Measurements from ENCODE around the gene FADS2.
"Not testable (repeated sequence)": the region's sequence is repeated elsewhere in the genome, so short reads cannot be mapped to it uniquely, and the experiment has no call there.

The FADS2 gene

GRCh38 chr11:61869708-61870451 is 41.8 kb downstream of the FADS2 start:
- no peak for DNase-seq

DNA sequence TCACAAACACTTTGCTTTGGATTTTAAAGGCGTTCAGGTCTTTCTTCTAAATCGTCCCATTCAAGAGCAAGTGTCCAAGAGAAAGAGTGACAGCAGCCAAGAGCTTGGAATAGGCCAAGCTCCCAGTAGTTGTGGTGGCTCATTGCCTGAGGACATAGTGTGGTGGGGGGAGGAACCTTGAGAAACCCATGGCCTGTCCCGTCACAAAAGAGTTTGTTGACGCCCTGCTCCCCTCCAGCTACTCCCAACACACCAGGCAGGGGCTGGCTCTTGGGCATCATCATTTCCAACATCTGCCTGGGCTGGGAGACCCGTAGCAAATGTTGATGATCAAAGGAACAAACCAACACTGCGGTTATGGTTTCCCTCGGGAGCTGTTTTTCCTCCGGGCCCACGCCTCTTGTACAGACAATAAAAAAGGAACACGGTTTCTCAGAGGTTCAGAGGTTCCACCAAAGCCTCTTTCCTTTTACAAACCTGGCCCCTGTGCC is 42.5 kb downstream of the FADS2 start:
- no peak for DNase-seq

GRCh38 chr11:61871158-61871597 is 43.1 kb downstream of the FADS2 start:
- DNase-seq: peak; percentile 37 to 68

DNA sequence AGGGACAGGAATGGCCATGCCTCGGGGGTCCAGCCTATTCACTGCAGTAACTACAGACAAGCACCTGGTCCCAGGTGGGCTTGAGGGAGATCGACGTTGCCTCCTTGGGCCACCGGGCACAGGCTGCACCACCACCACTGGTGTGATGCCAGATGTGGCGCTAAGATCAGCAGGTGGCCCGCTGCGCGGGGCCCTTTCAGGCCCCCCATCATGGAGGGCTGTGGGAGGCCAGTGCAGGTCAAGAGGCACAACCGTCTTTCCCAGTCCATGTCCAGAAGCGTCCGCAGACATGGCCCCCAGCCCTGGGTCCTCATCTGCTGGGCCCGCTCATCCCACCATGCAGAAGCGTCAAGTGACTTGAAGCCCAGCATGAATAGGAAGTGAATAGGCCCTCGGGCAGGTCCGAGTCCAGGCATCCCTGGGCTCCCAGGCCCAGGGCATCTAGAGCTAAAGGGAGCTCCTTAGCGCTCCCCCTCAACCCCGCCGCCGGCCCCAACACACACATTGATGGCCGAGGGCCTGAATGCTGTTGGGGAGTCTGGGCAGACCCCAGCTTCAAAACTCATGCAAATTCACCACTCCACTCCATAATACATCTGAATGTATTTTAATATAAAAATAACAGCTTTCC is 45.0 kb downstream of the FADS2 start:
- no peak for DNase-seq

DNA sequence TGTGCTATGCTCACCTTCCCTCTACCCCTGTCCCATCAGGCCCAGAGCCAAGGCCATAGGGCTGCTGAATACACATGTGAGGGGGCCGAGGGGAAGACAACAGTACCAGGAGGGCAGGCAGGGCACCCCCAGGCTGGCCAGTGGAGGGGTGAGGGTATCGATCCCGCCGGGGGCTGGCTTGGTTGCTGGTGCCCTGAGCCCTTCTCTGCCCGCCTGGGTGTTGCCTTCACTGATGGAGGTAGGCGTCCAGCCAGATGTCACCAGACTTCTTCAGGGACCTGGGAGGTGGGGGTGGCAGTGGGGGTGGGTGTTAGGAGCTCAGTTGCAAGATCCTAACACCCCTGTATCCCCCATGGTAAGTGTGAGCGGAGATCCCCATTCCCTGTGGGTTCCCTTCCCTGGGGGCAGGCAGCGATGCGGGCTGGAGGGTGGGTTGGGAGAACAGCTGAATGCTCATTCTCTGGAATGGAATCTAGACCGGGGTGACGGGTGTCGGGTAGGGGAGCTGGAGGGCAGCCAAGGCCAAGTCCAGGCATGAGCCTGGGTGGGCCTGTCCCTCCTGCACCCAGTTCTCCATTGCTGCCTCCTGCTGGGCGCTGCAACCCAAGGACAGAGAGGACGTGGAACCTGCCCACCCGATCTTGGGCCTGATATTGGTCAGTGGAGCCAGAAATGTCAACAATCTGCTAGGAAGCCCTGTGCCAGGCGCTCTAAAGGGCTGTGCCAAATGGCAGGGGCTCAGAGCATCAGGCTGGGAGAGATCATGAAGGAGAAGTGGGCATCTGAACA is 45.7 kb downstream of the FADS2 start:
- DNase-seq: no peak

DNA sequence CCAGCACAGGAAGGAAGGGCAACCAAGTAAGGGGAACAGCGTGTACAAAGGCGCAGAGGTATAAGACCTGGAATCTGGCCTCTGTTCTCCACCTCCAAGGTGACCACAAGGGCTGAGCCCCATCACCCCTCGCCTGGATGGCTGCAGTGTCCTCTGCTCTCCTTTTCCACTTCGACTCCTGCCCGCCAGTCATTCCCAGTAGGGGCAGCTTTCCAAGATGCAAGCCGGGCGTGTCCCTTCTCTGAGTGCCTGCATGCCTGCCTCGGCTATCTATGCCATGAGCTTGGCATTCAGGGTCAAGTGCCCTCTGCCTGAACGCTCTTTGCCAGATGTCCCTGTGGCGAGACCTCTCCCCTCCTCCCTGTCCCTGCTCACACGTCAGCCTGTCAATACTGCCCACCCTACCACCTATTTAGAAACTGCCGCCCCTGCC is 46.3 kb downstream of the FADS2 start:
- no peak for DNase-seq

GRCh38 chr11:61874853-61875252 is 46.8 kb downstream of the FADS2 start:
- no peak for DNase-seq

DNA sequence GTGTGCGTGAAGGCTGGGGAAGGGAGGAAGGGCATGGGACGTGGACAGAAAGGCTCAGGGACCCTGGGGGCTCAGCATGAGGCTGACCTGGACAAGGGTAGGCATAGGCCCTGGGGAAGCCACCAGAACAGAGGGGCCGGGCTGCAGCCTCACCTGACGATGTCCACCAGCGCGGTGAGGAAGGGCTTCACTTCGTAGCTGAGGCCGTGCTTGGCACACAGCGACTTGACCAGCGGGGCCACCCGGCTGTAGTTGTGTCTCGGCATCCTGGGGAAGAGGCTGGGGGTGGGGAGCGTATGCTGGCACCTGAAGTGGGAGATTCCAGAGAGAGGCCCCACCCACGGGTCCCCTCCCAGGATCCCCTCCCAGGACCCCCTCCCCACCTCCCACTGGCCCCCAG is 47.6 kb downstream of the FADS2 start:
- no peak for DNase-seq

DNA sequence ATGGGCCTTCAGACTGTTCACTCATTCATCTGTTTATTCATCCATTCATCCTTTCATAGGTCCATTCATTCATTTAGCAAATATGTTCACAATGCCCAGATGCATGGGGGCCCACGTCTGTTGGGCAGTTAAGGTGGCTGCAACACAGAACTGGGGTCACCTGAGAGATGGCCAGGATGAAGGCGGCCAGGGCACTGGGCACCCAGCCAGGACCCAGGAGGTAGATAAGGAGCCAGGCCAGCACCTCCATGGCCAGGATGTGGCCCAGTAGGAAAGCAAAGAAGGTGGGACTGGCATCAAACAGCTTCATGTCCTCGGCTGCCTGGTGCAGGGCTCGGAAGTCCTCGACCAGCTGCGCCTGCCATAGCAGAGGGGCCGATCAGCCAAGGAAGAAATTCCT is 51.1 kb downstream of the FADS2 start:
- DNase-seq: no peak

- no peak for DNase-seq
These were observed 51.9 kb downstream of the FADS2 start for GRCh38 chr11:61880031-61880430.

- DNase-seq: no peak
These were observed 52.4 kb downstream of the FADS2 start for GRCh38 chr11:61880454-61880853.

- DNase-seq: no peak
These were observed 53.3 kb downstream of the FADS2 start for GRCh38 chr11:61881397-61881796.

- DNase-seq: not testable (repeated sequence)
These were observed 54.2 kb downstream of the FADS2 start for GRCh38 chr11:61882267-61882666.

DNA sequence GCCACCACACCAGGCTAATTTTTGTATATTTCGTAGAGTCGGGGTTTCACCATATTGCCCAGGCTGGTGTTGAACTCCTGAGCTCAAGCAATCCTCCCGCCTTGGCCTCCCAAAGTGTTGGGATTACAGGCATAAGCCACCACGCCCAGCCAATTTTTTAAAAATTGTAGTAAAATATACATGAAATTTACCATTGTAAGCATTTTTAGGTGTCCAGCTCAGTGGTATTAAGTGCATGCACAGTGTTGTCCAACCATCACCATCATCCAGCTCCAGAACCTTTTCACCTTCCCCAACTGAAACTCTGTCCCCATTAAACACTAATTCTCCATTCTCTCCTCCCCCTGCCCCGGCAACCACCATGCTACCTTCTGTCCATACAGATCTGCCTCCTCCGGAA is 54.8 kb downstream of the FADS2 start:
- DNase-seq: no peak

- no peak for DNase-seq
These were observed 55.2 kb downstream of the FADS2 start for GRCh38 chr11:61883327-61883726.

- no peak for DNase-seq
These were observed 55.8 kb downstream of the FADS2 start for GRCh38 chr11:61883947-61884346.

GRCh38 chr11:61885166-61885778 is 57.2 kb downstream of the FADS2 start:
- no peak for DNase-seq

DNA sequence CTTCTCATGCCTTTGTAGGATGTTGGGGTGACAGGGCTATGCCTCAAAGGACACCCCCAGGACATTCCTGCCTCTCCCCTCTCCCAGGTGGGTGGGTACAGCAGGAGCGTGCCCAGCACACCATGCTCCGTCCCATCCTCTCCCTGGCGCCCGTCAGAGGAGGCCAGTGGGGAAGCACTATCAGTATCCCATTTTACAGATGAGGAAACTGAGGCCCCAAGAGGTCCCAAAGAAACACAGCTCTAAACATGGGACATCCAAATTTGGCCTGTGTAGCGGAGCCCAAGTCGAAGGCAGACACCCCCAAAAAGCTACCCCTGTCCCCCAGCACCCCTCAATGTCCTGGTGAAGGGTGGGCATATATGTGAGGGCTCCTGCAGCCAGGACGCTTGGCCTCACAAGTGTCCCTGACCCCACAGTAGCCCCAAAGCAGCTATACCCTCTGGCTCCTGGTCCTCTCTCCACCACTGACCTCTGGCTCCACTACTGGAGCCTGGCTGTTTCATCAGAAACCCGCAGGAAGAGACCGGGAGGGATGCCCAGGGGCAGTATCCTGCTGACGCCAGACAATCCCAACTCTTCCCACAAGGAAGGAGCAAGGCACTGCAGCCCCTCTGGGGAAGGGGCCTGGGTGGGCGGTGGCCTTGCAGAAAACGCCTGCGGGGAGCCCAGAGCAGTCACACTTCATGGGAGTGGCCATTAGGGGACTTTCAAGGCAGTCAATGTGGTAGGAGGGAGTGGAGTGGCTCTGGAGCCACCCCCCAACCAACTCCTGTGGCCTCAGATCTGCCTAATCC is 57.9 kb downstream of the FADS2 start:
- DNase-seq: no peak

DNA sequence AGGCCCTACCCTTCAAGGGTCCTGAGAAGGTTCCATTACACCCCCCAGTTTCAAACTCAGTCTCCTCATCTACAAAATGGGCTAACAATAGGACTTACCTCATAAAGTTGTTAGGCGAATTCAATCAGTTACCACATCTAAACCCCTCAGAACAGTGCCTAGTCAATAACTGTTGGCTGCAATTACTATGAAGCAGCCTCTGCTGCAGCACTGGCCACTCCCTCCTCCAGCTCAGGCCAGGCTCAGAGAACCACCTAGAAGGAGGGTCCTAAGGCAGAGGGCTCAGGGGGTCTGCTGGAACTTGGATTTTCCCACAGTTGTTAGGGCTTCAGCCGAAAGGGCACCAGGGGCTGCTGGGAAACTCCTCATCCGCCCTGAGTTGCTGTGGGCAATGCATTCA is 58.5 kb downstream of the FADS2 start:
- no peak for DNase-seq

DNA sequence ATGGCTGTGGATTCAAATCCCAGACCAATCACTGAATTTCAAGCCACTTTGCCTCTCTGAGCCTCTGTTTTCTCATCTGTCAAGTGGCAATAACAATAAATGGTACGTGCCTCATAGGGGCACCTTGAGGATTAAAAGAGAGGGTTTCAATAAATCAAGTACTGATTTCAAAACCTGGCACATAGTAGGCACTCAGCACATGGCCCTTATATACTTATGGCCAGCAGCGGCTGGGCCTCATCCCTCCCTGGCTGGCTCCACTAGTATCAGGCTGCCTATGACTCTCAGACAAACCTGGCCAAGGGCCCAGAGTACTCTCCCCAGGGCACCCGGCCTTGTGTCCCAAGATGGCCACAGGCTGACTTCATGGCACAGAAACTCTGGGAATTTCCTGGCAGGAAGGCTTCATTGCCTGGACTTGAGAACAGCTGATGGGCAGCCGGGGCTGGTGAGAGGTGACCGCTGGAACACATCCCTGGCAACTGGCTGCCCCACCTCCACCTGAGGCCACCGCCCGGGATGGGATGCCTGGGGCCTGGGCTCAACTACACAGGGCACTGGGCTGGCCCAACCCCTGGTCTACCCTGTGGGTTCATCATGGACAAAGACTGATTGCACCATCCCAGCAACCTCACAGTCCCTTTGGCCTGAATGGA is 59.9 kb downstream of the FADS2 start:
- no peak for DNase-seq

GRCh38 chr11:61888590-61888989 is 60.5 kb downstream of the FADS2 start:
- no peak for DNase-seq

DNA sequence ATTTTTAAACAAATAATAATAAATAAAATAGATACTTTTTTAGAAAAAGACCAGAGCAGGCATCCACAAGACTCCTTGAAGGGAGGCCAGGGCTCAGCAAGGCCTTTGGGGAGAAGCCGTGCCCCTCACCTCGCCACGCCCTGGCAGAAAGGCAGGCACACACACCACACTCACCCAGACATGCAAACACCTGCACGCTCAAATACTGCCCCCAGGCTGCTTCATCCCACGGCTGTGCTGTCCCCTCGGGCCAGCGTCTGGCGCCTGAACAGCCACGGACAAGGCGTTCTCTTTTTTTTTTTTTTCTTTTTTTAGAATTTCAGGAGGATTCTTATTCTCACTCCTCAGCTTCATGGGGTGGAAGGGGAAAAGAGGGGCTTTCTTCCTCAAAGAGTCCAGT is 61.7 kb downstream of the FADS2 start:
- no peak for DNase-seq

Data from NCI-H1930 (cell line).